ENCODE measurements around the gene PRKAB2.

Gene PRKAB2

DNA sequence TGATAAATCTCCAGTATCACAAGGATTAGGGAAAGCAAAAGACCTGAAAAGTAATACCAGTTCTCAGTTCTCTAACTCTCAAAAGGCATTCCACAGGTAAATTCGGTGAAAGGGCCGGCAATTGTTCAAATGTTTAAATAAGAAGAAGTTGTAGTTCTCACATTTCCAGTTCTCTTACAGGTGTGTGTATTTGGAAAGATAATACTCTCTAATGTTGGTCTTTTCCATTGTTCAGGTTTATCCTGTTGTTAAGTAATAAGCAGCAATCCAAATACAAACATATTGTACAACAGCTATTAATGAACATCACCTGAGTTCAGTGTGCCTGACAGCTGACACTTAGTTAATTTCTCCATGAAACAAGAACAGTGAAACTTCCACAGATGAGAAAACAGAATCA is 13.2 kb upstream of the PRKAB2 start:
- no peak overlapping the region for H3K4me3 ChIP-seq (ENCODE audit: control insufficient read depth, low read depth, low read length)
- no peak for DNase-seq (ENCODE audit: low read depth)
- TF ChIP-seq, protein P1, sequence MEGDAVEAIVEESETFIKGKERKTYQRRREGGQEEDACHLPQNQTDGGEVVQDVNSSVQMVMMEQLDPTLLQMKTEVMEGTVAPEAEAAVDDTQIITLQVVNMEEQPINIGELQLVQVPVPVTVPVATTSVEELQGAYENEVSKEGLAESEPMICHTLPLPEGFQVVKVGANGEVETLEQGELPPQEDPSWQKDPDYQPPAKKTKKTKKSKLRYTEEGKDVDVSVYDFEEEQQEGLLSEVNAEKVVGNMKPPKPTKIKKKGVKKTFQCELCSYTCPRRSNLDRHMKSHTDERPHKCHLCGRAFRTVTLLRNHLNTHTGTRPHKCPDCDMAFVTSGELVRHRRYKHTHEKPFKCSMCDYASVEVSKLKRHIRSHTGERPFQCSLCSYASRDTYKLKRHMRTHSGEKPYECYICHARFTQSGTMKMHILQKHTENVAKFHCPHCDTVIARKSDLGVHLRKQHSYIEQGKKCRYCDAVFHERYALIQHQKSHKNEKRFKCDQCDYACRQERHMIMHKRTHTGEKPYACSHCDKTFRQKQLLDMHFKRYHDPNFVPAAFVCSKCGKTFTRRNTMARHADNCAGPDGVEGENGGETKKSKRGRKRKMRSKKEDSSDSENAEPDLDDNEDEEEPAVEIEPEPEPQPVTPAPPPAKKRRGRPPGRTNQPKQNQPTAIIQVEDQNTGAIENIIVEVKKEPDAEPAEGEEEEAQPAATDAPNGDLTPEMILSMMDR (conservative IDR thresholded peaks at IDR 0.05; ENCODE audit: control insufficient read depth, insufficient read depth, low read depth, low read length): no peak

DNA sequence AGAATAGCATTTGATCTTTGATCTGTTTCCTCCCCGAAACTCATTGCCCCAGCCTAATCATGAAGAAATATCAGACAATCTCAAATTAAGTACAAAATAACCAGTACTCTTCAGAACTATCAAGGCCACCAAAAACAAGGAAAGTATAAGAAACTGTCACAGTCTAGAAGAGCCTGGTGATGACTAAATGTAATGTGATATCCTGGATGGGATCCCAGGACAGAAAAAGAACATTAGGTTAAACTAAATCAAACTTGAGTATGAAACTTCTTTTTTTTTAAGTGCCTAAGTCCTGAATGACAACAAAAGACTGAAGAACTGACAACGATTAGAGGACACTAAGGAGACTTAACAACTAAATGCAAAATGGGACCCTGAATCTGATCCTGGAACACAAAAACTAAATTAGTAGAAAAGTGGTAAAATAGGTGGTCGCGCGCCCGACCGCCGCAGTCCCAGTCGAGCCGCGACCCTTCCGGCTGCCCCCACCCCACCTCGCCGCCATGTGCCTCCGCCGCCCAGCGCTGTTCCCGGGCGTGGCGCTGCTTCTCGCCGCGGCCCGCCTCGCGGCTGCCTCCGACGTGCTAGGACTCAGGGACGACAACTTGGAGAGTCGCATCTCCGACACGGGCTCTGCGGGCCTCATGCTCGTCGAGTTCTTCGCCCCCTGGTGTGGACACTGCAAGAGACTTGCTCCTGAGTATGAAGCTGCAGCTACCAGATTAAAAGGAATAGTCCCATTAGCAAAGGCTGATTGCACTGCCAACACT is 5.5 kb upstream of the PRKAB2 start:
- TF ChIP-seq, protein P1 (conservative IDR thresholded peaks at IDR 0.05; ENCODE audit: control insufficient read depth, insufficient read depth, low read depth, low read length): no peak
- DNase-seq (ENCODE audit: low read depth): peak; percentile 83
- peak overlapping the region; percentile 4 for H3K4me3 ChIP-seq (ENCODE audit: control insufficient read depth, low read depth, low read length)

DNA sequence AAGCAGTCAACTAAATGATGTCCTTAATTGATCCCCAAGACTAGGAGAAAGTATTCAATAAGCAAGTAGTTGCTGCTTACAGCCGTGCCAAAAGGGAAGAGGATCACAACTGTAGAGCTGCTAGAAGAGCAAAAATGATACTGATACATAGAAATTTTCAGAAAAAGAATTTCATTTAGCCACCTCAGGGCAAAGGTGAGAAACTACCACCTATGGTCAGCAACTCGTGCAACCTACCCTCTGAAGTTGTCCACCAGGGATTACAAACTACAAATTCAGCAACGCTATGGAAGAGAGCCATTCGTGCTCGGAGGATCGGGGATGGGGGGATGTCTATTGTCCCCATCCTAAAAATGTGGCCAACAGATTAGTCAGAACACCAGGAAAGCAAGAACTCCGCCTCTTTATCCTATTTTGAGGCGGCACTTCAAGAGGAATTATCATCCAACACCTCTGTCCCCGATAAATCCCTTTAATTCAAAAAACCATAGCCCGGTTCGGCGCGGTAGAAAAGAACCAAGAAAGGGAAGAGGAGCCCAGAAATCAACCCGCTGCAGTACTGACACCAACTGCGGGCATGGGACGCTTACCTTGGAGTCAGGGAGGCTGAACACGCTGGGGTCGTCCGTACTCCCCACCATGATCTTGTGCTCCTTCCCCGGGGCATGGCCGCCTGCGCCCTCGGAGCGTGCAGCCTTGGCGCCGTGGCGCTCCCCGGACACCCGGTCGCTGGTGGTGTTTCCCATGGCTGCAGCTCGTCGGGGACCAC is 687 bp downstream of the PRKAB2 start:
- peak; percentile 18 for DNase-seq (ENCODE audit: low read depth)
- TF ChIP-seq, protein P1 (conservative IDR thresholded peaks at IDR 0.05; ENCODE audit: control insufficient read depth, insufficient read depth, low read depth, low read length): no peak
- H3K4me3 ChIP-seq (ENCODE audit: control insufficient read depth, low read depth, low read length): peak overlapping the region; percentile 97

DNA sequence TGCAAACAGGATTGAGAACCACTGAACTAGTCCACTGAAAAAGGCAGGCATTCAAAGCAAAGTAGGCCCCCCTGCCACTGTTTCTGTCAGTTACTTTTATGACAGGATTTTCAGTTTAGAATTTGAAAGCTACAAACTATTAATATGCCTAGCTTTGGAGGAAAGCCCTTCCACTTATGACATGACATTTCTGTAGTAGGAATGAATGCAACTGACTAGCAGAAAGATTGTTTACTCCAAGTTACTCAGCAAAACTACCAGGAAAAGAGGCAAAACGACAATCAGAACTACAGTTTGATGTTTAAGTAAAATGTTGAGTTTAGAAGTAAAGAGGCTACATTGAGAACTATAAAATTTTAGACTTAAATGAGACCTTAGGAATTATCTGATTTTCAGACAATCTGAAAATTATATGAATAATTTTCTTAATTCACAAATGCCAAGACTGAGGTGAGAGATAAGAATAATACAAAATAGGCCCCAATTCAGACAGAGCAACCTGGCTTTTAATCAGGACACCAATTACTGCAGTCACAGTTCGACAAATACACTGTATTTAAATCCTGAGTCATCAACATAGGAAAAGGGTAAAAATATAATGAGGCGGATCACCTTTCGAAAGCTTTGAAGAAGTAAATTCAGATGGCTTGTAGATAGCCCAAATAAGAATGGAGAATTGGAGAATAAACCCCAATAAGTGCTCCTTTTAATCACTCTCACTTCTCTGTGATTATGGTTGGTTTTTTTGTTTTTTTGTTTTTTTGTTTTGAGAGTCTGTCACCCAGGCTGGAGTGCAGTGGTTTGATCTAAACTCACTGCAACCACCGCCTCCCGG is 2.2 kb downstream of the PRKAB2 start:
- DNase-seq (ENCODE audit: low read depth): no peak
- peak overlapping the region; percentile 97 for H3K4me3 ChIP-seq (ENCODE audit: control insufficient read depth, low read depth, low read length)
- TF ChIP-seq, protein P1 (conservative IDR thresholded peaks at IDR 0.05; ENCODE audit: control insufficient read depth, insufficient read depth, low read depth, low read length): no peak

DNA sequence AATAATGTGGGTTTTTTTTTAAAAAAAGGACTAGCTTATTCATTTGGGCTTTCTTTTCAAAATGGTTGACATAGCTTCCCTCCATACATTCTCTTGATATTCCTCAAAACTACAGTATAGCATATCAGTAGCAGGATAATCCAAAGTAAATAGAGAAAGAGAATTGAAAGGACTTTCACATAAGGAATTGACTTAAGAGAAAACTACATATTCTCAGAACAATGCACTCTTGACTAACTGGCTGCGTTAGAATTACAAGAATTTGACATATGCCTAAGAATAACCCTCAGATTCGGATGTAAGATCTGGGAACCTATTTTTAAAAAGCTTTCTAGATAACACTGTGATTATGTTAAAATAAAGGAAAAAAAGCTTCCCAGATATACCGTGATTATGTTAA is 3.1 kb downstream of the PRKAB2 start:
- TF ChIP-seq, protein P1 (conservative IDR thresholded peaks at IDR 0.05; ENCODE audit: control insufficient read depth, insufficient read depth, low read depth, low read length): no peak
- no peak for DNase-seq (ENCODE audit: low read depth)
- no peak overlapping the region for H3K4me3 ChIP-seq (ENCODE audit: control insufficient read depth, low read depth, low read length)

DNA sequence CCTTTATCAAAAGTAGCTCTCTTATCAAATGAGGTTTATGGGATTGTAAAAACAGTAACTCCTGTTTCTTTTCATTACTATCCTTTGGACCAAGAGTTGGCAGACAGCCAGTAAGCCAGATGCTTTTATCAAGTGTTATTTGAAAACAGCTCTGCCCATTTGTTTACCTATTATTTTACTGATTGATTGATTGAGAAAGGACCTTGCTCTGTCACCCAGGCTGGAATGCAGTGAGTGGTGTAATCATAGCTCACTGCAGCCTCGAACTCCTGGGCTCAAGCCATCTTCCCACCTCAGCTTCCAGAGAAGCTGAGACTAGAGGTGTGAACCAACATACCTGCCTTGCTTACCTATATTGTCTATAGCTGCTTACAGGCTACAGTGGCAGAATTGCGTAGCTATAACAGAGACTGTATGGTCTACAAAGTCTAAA is 3.6 kb downstream of the PRKAB2 start:
- TF ChIP-seq, protein P1 (conservative IDR thresholded peaks at IDR 0.05; ENCODE audit: control insufficient read depth, insufficient read depth, low read depth, low read length): no peak
- no peak overlapping the region for H3K4me3 ChIP-seq (ENCODE audit: control insufficient read depth, low read depth, low read length)
- peak; percentile 60 for DNase-seq (ENCODE audit: low read depth)
